ENCODE data around the gene ZBTB38.
A peak's percentile ranks its signal among the peaks of the same experiment; 100 is the strongest.

The ZBTB38 gene

GRCh38 chr3:141412936-141413354 is 44.6 kb downstream of the ZBTB38 start:
- TF ChIP-seq ZFX (IDR thresholded peaks at IDR 0.05; ENCODE audit: borderline replicate concordance) (no peak), CTCF (IDR thresholded peaks at IDR 0.05) (no peak)
- H3K27ac ChIP-seq, result peak overlapping the region; percentile 45

GRCh38 chr3:141413391-141413790 is 45.1 kb downstream of the ZBTB38 start:
- no peak for TF ChIP-seq CTCF (IDR thresholded peaks at IDR 0.05)
- TF ChIP-seq ZFX (IDR thresholded peaks at IDR 0.05; ENCODE audit: borderline replicate concordance), result no peak
- no peak overlapping the region; the same call in 1 of the 2 replicates for H3K27ac ChIP-seq

- H3K27ac ChIP-seq, result no peak overlapping the region
- TF ChIP-seq ZFX (IDR thresholded peaks at IDR 0.05; ENCODE audit: borderline replicate concordance) (no peak), CTCF (IDR thresholded peaks at IDR 0.05) (no peak)
Observed at GRCh38 chr3:141413801-141414689, 45.7 kb downstream of the ZBTB38 start.

GRCh38 chr3:141414800-141415462 is 46.6 kb downstream of the ZBTB38 start:
- TF ChIP-seq CTCF (IDR thresholded peaks at IDR 0.05) (no peak), ZFX (IDR thresholded peaks at IDR 0.05; ENCODE audit: borderline replicate concordance) (no peak)
- no peak overlapping the region for H3K27ac ChIP-seq

- no peak overlapping the region for H3K27ac ChIP-seq
- no peak for TF ChIP-seq CTCF (IDR thresholded peaks at IDR 0.05)
- TF ChIP-seq ZFX (IDR thresholded peaks at IDR 0.05; ENCODE audit: borderline replicate concordance), result no peak
Observed at GRCh38 chr3:141415953-141416352, 47.6 kb downstream of the ZBTB38 start.

All from 22Rv1 (cell line).